ENCODE measurements around the gene CLEC4G. TPM values are rescaled to one million over a fixed set of nuclear protein-coding genes. Genes with fewer than 3 reads are reported as not detected.

CLEC4G gene
- polyA plus RNA-seq, 1 donor (not counting 4 experiments of a cell fraction or from before 2014, with no cell fraction given) = not detected

- Histone ChIP-seq H3K4me2 (ENCODE audit: control insufficient read depth, extremely low read depth, insufficient read depth, low read depth, low read length) (no peak overlapping the region), H3K9me1 (ENCODE audit: control insufficient read depth, extremely low read depth, insufficient read depth, low read length) (no peaks in the 10 kb centered on the region), H3K79me2 (ENCODE audit: control insufficient read depth, insufficient read depth, low read length) (no peaks in the 10 kb centered on the region), H3K4me3 (ENCODE audit: control insufficient read depth in 2 of 3, extremely low read depth in 1 of 3, insufficient read depth in 2 of 3, low read depth in 1 of 3, low read length in 3 of 3) (no peak overlapping the region), H3K36me3 (ENCODE audit: control insufficient read depth in 2 of 2, extremely low read depth in 1 of 2, insufficient read depth in 2 of 2, low read length in 2 of 2) (no peaks in the 10 kb centered on the region), H3K27me3 (ENCODE audit: control insufficient read depth, extremely low read depth, insufficient read depth, low read length) (peaks cover 44% of the 10 kb centered on the region), H3K9ac (ENCODE audit: control insufficient read depth, extremely low read depth, insufficient read depth, low read length) (no peak overlapping the region), H3K27ac (ENCODE audit: control insufficient read depth, insufficient read depth, low read length) (no peak overlapping the region), H2AFZ (ENCODE audit: control insufficient read depth, low read length) (no peak overlapping the region), H3K9me3 (ENCODE audit: control insufficient read depth, low read depth, low read length) (no peaks in the 10 kb centered on the region), H4K20me1 (ENCODE audit: control insufficient read depth, extremely low read depth, insufficient read depth, low read length) (no peaks in the 10 kb centered on the region), H3K4me1 (ENCODE audit: control insufficient read depth, extremely low read depth, insufficient read depth, low read length) (no peaks in the 10 kb centered on the region)
- FAIRE-seq = no peak
- dilution Hi-C loops (cut with MboI; ENCODE audit: extremely low pct_ligation_motif_present, low sequenced_read_pairs) = no loop called here
- TF ChIP-seq EZH2 (IDR thresholded peaks at IDR 0.05; ENCODE audit: low read length) = no peak
- TF ChIP-seq, protein P1, sequence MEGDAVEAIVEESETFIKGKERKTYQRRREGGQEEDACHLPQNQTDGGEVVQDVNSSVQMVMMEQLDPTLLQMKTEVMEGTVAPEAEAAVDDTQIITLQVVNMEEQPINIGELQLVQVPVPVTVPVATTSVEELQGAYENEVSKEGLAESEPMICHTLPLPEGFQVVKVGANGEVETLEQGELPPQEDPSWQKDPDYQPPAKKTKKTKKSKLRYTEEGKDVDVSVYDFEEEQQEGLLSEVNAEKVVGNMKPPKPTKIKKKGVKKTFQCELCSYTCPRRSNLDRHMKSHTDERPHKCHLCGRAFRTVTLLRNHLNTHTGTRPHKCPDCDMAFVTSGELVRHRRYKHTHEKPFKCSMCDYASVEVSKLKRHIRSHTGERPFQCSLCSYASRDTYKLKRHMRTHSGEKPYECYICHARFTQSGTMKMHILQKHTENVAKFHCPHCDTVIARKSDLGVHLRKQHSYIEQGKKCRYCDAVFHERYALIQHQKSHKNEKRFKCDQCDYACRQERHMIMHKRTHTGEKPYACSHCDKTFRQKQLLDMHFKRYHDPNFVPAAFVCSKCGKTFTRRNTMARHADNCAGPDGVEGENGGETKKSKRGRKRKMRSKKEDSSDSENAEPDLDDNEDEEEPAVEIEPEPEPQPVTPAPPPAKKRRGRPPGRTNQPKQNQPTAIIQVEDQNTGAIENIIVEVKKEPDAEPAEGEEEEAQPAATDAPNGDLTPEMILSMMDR (optimal IDR thresholded peaks at IDR 0.05 in 1 of 3, IDR thresholded peaks at IDR 0.05 in 1 of 3, conservative IDR thresholded peaks at IDR 0.05 in 1 of 3; ENCODE audit: extremely low read depth in 1 of 3, insufficient read depth in 2 of 3, low read length in 3 of 3) = no peak
- DNase-seq (ENCODE audit: low read depth, low spot score) = no peak
These were observed 1.5 kb upstream of the CLEC4G start for GRCh38 chr19:7733376-7733775.

DNA sequence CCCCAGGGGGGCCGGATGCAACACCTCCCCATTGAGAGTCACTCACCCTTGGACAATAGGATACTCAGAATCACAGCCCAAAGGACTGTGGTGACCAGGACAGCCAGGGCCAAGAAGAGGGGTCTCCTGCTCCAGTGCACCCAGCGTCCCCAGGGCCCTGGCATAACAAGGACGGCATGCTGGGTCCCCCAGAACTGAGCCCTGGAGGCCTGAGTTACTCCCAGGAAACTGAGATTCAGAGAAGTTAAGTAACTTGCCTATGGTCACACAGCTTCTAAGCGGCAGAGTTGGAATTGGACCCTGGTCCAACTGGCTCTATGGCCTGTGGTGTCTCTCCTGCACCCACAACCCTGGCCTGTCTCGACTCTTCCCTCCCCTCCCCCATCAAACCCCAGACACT is 295 bp downstream of the CLEC4G start:
- TF ChIP-seq, protein P1 (optimal IDR thresholded peaks at IDR 0.05 in 1 of 3, IDR thresholded peaks at IDR 0.05 in 1 of 3, conservative IDR thresholded peaks at IDR 0.05 in 1 of 3; ENCODE audit: extremely low read depth in 1 of 3, insufficient read depth in 2 of 3, low read length in 3 of 3) = no peak
- TF ChIP-seq EZH2 (IDR thresholded peaks at IDR 0.05; ENCODE audit: low read length) = no peak
- H3K9me3 ChIP-seq (ENCODE audit: control insufficient read depth, low read depth, low read length) = no peaks in the 10 kb centered on the region
- H3K4me3 ChIP-seq (ENCODE audit: control insufficient read depth in 2 of 3, extremely low read depth in 1 of 3, insufficient read depth in 2 of 3, low read depth in 1 of 3, low read length in 3 of 3) = no peak overlapping the region
- DNase-seq (ENCODE audit: low read depth, low spot score) = no peak
- H3K27me3 ChIP-seq (ENCODE audit: control insufficient read depth, extremely low read depth, insufficient read depth, low read length) = peaks cover 47% of the 10 kb centered on the region
- FAIRE-seq = no peak
- no peaks in the 10 kb centered on the region for H4K20me1 ChIP-seq (ENCODE audit: control insufficient read depth, extremely low read depth, insufficient read depth, low read length)
- H3K79me2 ChIP-seq (ENCODE audit: control insufficient read depth, insufficient read depth, low read length) = no peaks in the 10 kb centered on the region
- dilution Hi-C loops (cut with MboI; ENCODE audit: extremely low pct_ligation_motif_present, low sequenced_read_pairs) = no loop called here
- H3K9ac ChIP-seq (ENCODE audit: control insufficient read depth, extremely low read depth, insufficient read depth, low read length) = no peak overlapping the region
- H3K9me1 ChIP-seq (ENCODE audit: control insufficient read depth, extremely low read depth, insufficient read depth, low read length) = no peaks in the 10 kb centered on the region
- H2AFZ ChIP-seq (ENCODE audit: control insufficient read depth, low read length) = no peak overlapping the region
- no peak overlapping the region for H3K27ac ChIP-seq (ENCODE audit: control insufficient read depth, insufficient read depth, low read length)
- no peak overlapping the region for H3K4me2 ChIP-seq (ENCODE audit: control insufficient read depth, extremely low read depth, insufficient read depth, low read depth, low read length)
- H3K36me3 ChIP-seq (ENCODE audit: control insufficient read depth in 2 of 2, extremely low read depth in 1 of 2, insufficient read depth in 2 of 2, low read length in 2 of 2) = no peaks in the 10 kb centered on the region
- no peaks in the 10 kb centered on the region for H3K4me1 ChIP-seq (ENCODE audit: control insufficient read depth, extremely low read depth, insufficient read depth, low read length)

Measured in keratinocyte (primary cell).